Measurements from ENCODE around the gene BEND6. TPM values are rescaled to one million over a fixed set of nuclear protein-coding genes. Genes with fewer than 3 reads are reported as not detected.

Gene BEND6
- total and polyA plus RNA-seq, 10 of the 15 experiments (the other 5 are each of a cell fraction or from before 2014, with no cell fraction given): 0.79 to 2.8 (median 1.6) TPM

GRCh38 chr6:57024321-57024720, 69.4 kb downstream of the BEND6 start:
- no TSS peak for BruUV-seq (replicated peaks)
- ChIA-PET CTCF (interaction anchor here (1.0 to 2.8 kb wide), 4 partner anchors 116 to 134 kb away, joined by 3 to 38 read pairs (median 5); no protein-coding TSS in a partner anchor), POLR2A (no interaction called here), SMC1A (ENCODE audit: uncharacterized antibody, unreplicated experiment) (interaction anchor here (1.0 to 1.9 kb wide), 3 partner anchors 52 to 122 kb away, joined by 3 to 6 read pairs (median 4); no protein-coding TSS in a partner anchor), RAD21 (ENCODE audit: unreplicated experiment) (interaction anchor here (1.7 kb wide), 1 partner anchor 121 kb away, joined by 9 read pairs; no protein-coding TSS in a partner anchor)
- FAIRE-seq: no peak
- Histone ChIP-seq H3K4me3 (no peak overlapping the region), H3K9ac (ENCODE audit: control insufficient read depth, insufficient read depth, low read length) (no peak overlapping the region), H3K79me2 (ENCODE audit: control insufficient read depth, insufficient read depth, low read length) (no peaks in the 10 kb centered on the region), H3K27me3 (replicated peaks in 1 of 2; ENCODE audit: control insufficient read depth in 2 of 2, insufficient read depth in 2 of 2, low read length in 1 of 2) (no peaks in the 10 kb centered on the region), H3K4me2 (ENCODE audit: control insufficient read depth, insufficient read depth) (no peak overlapping the region), H2AFZ (ENCODE audit: control insufficient read depth, low read depth, low read length) (no peak overlapping the region), H3K4me1 (ENCODE audit: control insufficient read depth, insufficient read depth, low read length) (no peaks in the 10 kb centered on the region), H3K36me3 (ENCODE audit: control insufficient read depth in 2 of 2, insufficient read depth in 2 of 2, low read length in 1 of 2) (no peaks in the 10 kb centered on the region), H3K9me3 (replicated peaks; ENCODE audit: control insufficient read depth, insufficient read depth, low read length) (peaks cover 5% of the 10 kb centered on the region; the same call in 1 of the 3 replicates), H4K20me1 (ENCODE audit: control insufficient read depth, insufficient read depth) (no peaks in the 10 kb centered on the region), H3K27ac (ENCODE audit: control insufficient read depth, insufficient read depth) (no peak overlapping the region)
- TF ChIP-seq RB1 (IDR thresholded peaks at IDR 0.05; ENCODE audit: borderline replicate concordance) (no peak), JUNB (IDR thresholded peaks at IDR 0.05) (no peak), RELA (IDR thresholded peaks at IDR 0.05; ENCODE audit: borderline replicate concordance, partially characterized antibody) (no peak), SP1 (IDR thresholded peaks at IDR 0.05; ENCODE audit: low read depth, low read length) (no peak), EP300 (IDR thresholded peaks at IDR 0.05; ENCODE audit: borderline replicate concordance in 1 of 2, control insufficient read depth in 1 of 2, low read depth in 2 of 2, low read length in 2 of 2) (no peak), HCFC1 (IDR thresholded peaks at IDR 0.05; ENCODE audit: low read length) (no peak), CTCF (IDR thresholded peaks at IDR 0.05 in 2 of 3, conservative IDR thresholded peaks at IDR 0.05 in 1 of 3; ENCODE audit: control insufficient read depth in 2 of 3, extremely low read depth in 1 of 3, insufficient read depth in 1 of 3, low read depth in 3 of 3, low read length in 3 of 3) (no peak), KLF5 (IDR thresholded peaks at IDR 0.05; ENCODE audit: partially characterized antibody) (no peak), ATF7 (IDR thresholded peaks at IDR 0.05; ENCODE audit: low read depth) (no peak), ZNF207 (IDR thresholded peaks at IDR 0.05; ENCODE audit: borderline replicate concordance) (no peak), SMARCA5 (IDR thresholded peaks at IDR 0.05) (no peak)
- in situ Hi-C loops (cut with MboI) (loop anchor here (5.0 kb wide), 1 partner anchor 117 kb away; no protein-coding TSS in a partner anchor), intact Hi-C loops (cut with micrococcal nuclease; ENCODE audit: unreplicated experiment) (loop anchor here (5.0 kb wide), 1 partner anchor 293 kb away; the partner anchor contains the start of gene PRIM2)
- no peak for ATAC-seq
- WGBS (ENCODE audit: insufficient coverage, insufficient replicate concordance, low lambda C conversion rate, missing lambda C conversion rate): 32% methylated on average over 2 of the region's 2 CpGs
- DNase-seq (ENCODE audit: low read depth, low spot score): no peak
